Fibroblast of lung (primary cell): ENCODE data around the gene ASTL. TPM values are rescaled to one million over a fixed set of nuclear protein-coding genes. Genes with fewer than 3 reads are reported as not detected.
"Not testable (repeated sequence)": the region's sequence is repeated elsewhere in the genome, so short reads cannot be mapped to it uniquely, and the experiment has no call there.

Experiments used
- DNase-seq, 2 donors: peaks; one replicate each; pipeline versions ENCODE4 v3.0.0 to v3.0.0-alpha.2; 2010; ENCODE audit warnings: low read depth in 2 of 2
- H2AFZ ChIP-seq: 2 replicates; pipeline ENCODE4 v1.5.1; 2012; ENCODE audit warnings: low read length, control low read depth, inconsistent platforms
- H3K27ac ChIP-seq: 2 replicates; pipeline ENCODE4 v1.5.1; 2011; ENCODE audit warnings: low read length, control low read depth; ENCODE audit not compliant: insufficient read depth
- H3K27me3 ChIP-seq: 2 replicates; pipeline ENCODE4 v1.5.1; 2011; ENCODE audit warnings: mild to moderate bottlenecking, low read length; ENCODE audit not compliant: control insufficient read depth, insufficient read depth
- H3K36me3 ChIP-seq: 2 replicates; pipeline ENCODE4 v1.5.1; 2011; ENCODE audit warnings: low read length; ENCODE audit not compliant: control insufficient read depth, insufficient read depth
- H3K4me1 ChIP-seq: 2 replicates; pipeline ENCODE4 v1.5.1; 2011; ENCODE audit warnings: low read length; ENCODE audit not compliant: control insufficient read depth, insufficient read depth; ENCODE audit errors: extremely low read depth
- H3K4me2 ChIP-seq: 2 replicates; pipeline ENCODE4 v1.5.1; 2011; ENCODE audit warnings: low read length, control low read depth; ENCODE audit not compliant: insufficient read depth; ENCODE audit errors: extremely low read depth
- H3K4me3 ChIP-seq, 4 experiments: fragments of 200-600 bp in 1 of 4; sonication (generic) in 1 of 4; replicated peaks in 1 of 4; 2 replicates each; pipeline ENCODE4 v1.5.1; 2011 to 2016; ENCODE audit warnings: low read length in 4 of 4, low read depth in 3 of 4, mild to moderate bottlenecking in 3 of 4, control low read depth in 2 of 4, inconsistent platforms in 1 of 4, mixed read lengths in 1 of 4; ENCODE audit not compliant: insufficient read depth in 1 of 4; ENCODE audit errors: control extremely low read depth in 1 of 4
- H3K79me2 ChIP-seq: 2 replicates; pipeline ENCODE4 v1.5.1; 2012; ENCODE audit warnings: mild to moderate bottlenecking, low read length, inconsistent platforms; ENCODE audit not compliant: control insufficient read depth, insufficient read depth
- H3K9ac ChIP-seq: 2 replicates; pipeline ENCODE4 v1.5.1; 2011; ENCODE audit warnings: mild to moderate bottlenecking, low read length, control low read depth; ENCODE audit not compliant: insufficient read depth
- H3K9me3 ChIP-seq: 2 replicates; pipeline ENCODE4 v1.5.1; 2012; ENCODE audit warnings: low read depth, low read length; ENCODE audit not compliant: control insufficient read depth, insufficient read depth
- H4K20me1 ChIP-seq: 2 replicates; pipeline ENCODE4 v1.5.1; 2011; ENCODE audit warnings: low read length; ENCODE audit not compliant: control insufficient read depth, insufficient read depth; ENCODE audit errors: extremely low read depth
- EZH2 ChIP-seq: IDR thresholded peaks from 2 replicates; pipeline ENCODE4 v1.5.1; 2012; ENCODE audit warnings: low read length, control low read depth, mild to moderate bottlenecking; ENCODE audit errors: missing control alignments
- polyA plus RNA-seq, 2 donors: library from polyadenylated mRNA; depleted of rRNA in 1 of 2; stranded (reverse) in 1 of 2; unstranded in 1 of 2; fragments of >200 nt; gene quantifications; 2 replicates each; pipeline ENCODE4 v1.2.1, GENCODE V29; 2011 to 2012; ENCODE audit warnings: missing spikeins in 1 of 2
- total RNA-seq: library from RNA; depleted of rRNA; stranded (reverse); fragments of >200 nt; gene quantifications from 2 replicates; pipeline ENCODE4 v1.2.1, GENCODE V29; 2014
- TF ChIP-seq, protein P1 (sequence below), 2 donors: IDR thresholded peaks in 1 of 2; conservative IDR thresholded peaks in 1 of 2; 1 replicate in 1 of 2; 2 replicates in 1 of 2; pipeline ENCODE4 v1.5.1; 2011 to 2012; ENCODE audit warnings: low read length in 2 of 2, control low read depth in 1 of 2, inconsistent platforms in 1 of 2, low read depth in 1 of 2, mild to moderate bottlenecking in 1 of 2

Gene ASTL
- total and polyA plus RNA-seq, 2 donors (not counting 1 experiment from before 2014, with no cell fraction given), result not detected

DNA sequence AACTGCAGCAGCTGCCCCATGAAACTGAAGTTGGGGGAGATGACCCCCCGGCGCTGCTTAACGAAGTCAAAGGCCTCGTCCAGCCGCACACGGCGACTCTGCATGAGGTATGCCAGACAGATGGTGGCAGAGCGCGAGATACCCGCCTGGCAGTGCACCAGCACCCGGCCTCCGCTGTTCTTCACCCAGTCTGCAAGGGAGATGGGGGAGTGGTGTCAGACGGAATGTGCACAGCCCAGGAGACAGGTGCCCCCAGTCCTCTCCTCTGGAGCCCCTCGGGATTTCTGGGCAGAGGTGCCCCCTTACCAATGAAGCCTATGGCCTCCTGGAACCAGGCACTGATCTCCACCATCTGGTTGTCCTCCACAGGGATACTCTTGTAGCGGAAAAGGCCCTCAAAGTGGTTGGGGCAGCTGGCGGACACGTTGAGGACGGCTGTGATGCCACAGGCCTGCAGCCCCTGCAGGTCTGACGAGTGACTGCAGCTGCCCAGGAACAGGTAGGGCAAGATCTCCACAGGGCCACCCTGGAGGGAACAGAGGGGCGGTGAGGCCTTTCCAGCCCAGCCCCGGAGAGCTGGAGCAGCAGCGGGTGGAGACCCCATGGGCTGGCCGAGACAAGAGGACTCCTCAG is 5.7 kb upstream of the ASTL start:
- Histone ChIP-seq H3K27me3 (no peaks in the 10 kb centered on the region), H4K20me1 (no peaks in the 10 kb centered on the region), H3K27ac (no peak overlapping the region), H2AFZ (no peak overlapping the region), H3K4me2 (no peak overlapping the region), H3K4me3 (no peak overlapping the region), H3K9ac (no peak overlapping the region), H3K9me3 (no peaks in the 10 kb centered on the region), H3K79me2 (no peaks in the 10 kb centered on the region), H3K4me1 (peaks cover 4% of the 10 kb centered on the region), H3K36me3 (no peaks in the 10 kb centered on the region)
- TF ChIP-seq, protein P1, sequence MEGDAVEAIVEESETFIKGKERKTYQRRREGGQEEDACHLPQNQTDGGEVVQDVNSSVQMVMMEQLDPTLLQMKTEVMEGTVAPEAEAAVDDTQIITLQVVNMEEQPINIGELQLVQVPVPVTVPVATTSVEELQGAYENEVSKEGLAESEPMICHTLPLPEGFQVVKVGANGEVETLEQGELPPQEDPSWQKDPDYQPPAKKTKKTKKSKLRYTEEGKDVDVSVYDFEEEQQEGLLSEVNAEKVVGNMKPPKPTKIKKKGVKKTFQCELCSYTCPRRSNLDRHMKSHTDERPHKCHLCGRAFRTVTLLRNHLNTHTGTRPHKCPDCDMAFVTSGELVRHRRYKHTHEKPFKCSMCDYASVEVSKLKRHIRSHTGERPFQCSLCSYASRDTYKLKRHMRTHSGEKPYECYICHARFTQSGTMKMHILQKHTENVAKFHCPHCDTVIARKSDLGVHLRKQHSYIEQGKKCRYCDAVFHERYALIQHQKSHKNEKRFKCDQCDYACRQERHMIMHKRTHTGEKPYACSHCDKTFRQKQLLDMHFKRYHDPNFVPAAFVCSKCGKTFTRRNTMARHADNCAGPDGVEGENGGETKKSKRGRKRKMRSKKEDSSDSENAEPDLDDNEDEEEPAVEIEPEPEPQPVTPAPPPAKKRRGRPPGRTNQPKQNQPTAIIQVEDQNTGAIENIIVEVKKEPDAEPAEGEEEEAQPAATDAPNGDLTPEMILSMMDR (conservative IDR thresholded peaks at IDR 0.05 in 1 of 2, IDR thresholded peaks at IDR 0.05 in 1 of 2; ENCODE audit: low read depth in 1 of 2, low read length in 2 of 2), result no peak
- no peak for TF ChIP-seq EZH2
- no peak for DNase-seq

DNA sequence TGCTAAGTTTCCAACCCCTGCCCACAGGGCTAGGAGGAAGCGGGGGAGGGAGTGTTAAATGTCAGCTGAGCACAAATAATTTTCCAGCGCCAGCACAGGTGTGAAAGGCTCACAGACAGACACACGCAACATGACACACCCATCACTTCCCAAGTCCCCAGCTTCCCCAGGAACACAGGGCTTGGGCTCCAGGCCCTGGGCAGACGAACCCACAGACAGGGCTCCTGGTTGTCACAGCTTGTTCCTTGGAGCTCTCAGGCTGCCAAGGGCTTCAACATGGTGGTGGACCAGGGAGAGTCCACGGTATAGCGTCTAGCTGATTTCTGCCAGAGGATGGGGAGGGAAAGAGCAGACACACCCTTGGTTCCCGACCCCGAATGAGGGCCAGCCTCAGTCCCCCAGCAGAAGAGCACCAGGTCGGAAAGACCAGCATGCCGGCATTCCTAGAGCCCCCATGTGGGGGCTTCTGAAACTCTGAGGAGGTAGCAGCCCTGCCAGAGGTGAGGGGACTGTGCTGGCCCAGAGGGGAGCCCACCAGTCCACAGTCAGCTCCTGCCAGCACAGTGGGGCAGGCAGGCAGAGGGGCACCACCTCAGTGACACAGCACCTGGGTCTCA is 5.0 kb upstream of the ASTL start:
- Histone ChIP-seq H3K9ac (no peak overlapping the region), H3K27ac (no peak overlapping the region), H3K9me3 (no peaks in the 10 kb centered on the region), H4K20me1 (no peaks in the 10 kb centered on the region), H3K36me3 (no peaks in the 10 kb centered on the region), H3K4me1 (no peaks in the 10 kb centered on the region), H3K4me3 (no peak overlapping the region), H3K4me2 (no peak overlapping the region), H2AFZ (no peak overlapping the region), H3K79me2 (no peaks in the 10 kb centered on the region), H3K27me3 (no peaks in the 10 kb centered on the region)
- no peak for DNase-seq
- TF ChIP-seq EZH2, result no peak
- TF ChIP-seq, protein P1 (conservative IDR thresholded peaks at IDR 0.05 in 1 of 2, IDR thresholded peaks at IDR 0.05 in 1 of 2; ENCODE audit: low read depth in 1 of 2, low read length in 2 of 2), result no peak

DNA sequence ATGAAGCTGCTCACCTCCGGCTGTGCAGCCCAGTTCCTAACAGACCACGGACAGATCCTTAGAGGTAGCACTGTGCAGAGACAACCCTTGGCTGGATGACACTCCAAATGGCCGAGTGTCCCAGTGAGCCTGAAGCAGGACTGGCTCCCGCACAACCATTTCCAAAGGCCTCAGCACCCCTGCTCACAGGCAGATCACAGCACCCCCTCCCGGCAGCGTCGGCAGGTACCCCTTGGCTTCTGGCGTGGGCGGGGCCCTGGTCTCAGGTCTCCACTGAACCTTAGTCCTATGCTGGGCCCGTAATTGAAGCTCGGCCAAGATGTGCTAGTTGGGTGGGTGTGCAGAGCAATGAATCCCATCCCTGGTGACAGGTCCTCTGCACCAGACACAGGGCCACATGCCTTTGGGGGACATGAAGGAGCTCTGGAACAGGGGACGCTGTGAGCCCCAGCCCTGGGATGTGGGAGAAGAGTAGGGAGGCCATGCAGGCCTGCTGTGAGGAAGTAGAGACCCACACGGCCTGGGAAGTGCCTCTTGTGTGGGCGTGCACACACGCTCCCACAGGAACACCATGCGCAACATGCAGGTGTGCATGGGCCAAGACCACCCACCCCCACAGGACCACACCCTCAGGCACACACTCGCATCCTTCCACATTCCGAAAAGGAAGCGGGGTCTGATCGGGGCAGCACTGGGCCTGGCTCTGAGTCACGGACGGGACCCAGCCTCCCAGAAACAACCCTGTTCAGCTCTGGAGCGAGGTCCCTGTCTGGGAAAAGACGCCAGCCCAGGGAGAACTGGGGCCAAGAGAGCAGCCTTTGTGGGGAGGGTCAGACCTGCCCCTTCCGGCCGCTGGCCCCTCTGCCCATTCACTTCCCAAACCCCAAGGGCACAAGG is 4.2 kb upstream of the ASTL start:
- TF ChIP-seq EZH2, result no peak
- TF ChIP-seq, protein P1 (conservative IDR thresholded peaks at IDR 0.05 in 1 of 2, IDR thresholded peaks at IDR 0.05 in 1 of 2; ENCODE audit: low read depth in 1 of 2, low read length in 2 of 2), result no peak
- no peak overlapping the region for H3K9ac ChIP-seq
- H3K4me3 ChIP-seq, result no peak overlapping the region
- no peaks in the 10 kb centered on the region for H3K36me3 ChIP-seq
- H3K27ac ChIP-seq, result no peak overlapping the region
- no peaks in the 10 kb centered on the region for H3K4me1 ChIP-seq
- no peaks in the 10 kb centered on the region for H3K9me3 ChIP-seq
- no peak overlapping the region for H3K4me2 ChIP-seq
- peaks cover 3% of the 10 kb centered on the region for H3K27me3 ChIP-seq
- DNase-seq, result no peak
- no peak overlapping the region for H2AFZ ChIP-seq
- H4K20me1 ChIP-seq, result no peaks in the 10 kb centered on the region
- H3K79me2 ChIP-seq, result no peaks in the 10 kb centered on the region

DNA sequence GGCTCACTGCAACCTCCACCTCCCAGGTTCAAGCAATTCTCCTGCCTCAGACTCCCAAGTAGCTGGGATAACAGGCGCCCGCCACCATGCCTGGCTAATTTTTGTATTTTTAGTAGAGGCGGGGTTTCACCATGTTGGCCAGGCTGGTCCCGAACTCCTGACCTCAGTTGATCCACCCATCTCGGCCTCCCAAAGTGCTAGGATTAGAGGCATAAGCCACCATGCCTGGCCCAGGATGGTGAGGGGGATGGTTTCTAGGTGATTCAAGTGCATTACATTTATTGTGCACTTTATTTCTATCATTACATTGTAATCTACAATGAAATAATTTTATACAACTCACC is 3.3 kb upstream of the ASTL start:
- not testable (repeated sequence) for H3K27ac ChIP-seq, H4K20me1 ChIP-seq, H3K4me2 ChIP-seq, H2AFZ ChIP-seq, H3K9ac ChIP-seq, DNase-seq, H3K27me3 ChIP-seq, H3K4me1 ChIP-seq, H3K36me3 ChIP-seq, H3K4me3 ChIP-seq, H3K79me2 ChIP-seq, H3K9me3 ChIP-seq
